Kidney glomerular epithelial cell (primary cell): ENCODE results near the gene CDRT15L2.
"Not testable (repeated sequence)": the region's sequence is repeated elsewhere in the genome, so short reads cannot be mapped to it uniquely, and the experiment has no call there.

Source experiments
- DNase-seq: peaks from one replicate; lab custom pipeline; 2025; lab: John Stamatoyannopoulos, UW

The CDRT15L2 gene

GRCh38 chr17:20575071-20575470, 4.5 kb upstream of the CDRT15L2 start:
- not testable (repeated sequence) for DNase-seq

- DNase-seq = not testable (repeated sequence)
Observed at GRCh38 chr17:20583891-20584577, 4.5 kb downstream of the CDRT15L2 start.

GRCh38 chr17:20588744-20589453, 9.4 kb downstream of the CDRT15L2 start:
- DNase-seq = not testable (repeated sequence)

- DNase-seq = not testable (repeated sequence)
Observed at GRCh38 chr17:20589454-20589810, 9.9 kb downstream of the CDRT15L2 start.

- not testable (repeated sequence) for DNase-seq
Observed at GRCh38 chr17:20591040-20591439, 11.5 kb downstream of the CDRT15L2 start.

GRCh38 chr17:20605568-20605967, 26.0 kb downstream of the CDRT15L2 start:
- DNase-seq = not testable (repeated sequence)

- DNase-seq = not testable (repeated sequence)
Observed at GRCh38 chr17:20609490-20609889, 30.0 kb downstream of the CDRT15L2 start.

- no peak for DNase-seq
Observed at GRCh38 chr17:20611309-20611708, 31.8 kb downstream of the CDRT15L2 start.

GRCh38 chr17:20612635-20613034, 33.1 kb downstream of the CDRT15L2 start:
- DNase-seq = no peak

- no peak for DNase-seq
Observed at GRCh38 chr17:20613248-20613647, 33.7 kb downstream of the CDRT15L2 start.

GRCh38 chr17:20613905-20614304, 34.4 kb downstream of the CDRT15L2 start:
- no peak for DNase-seq

- DNase-seq = not testable (repeated sequence)
Observed at GRCh38 chr17:20615461-20615860, 35.9 kb downstream of the CDRT15L2 start.
